ENCODE data around the gene COQ8A.
"Not testable (repeated sequence)": the region's sequence is repeated elsewhere in the genome, so short reads cannot be mapped to it uniquely, and the experiment has no call there.

COQ8A gene

GRCh38 chr1:226953175-226953800 is 13.2 kb downstream of the COQ8A start:
- no peak for DNase-seq (ENCODE audit: low spot score)

GRCh38 chr1:226954337-226954736 is 14.2 kb downstream of the COQ8A start:
- no peak for DNase-seq (ENCODE audit: low spot score)

- DNase-seq (ENCODE audit: low spot score), result no peak
These were observed 14.7 kb downstream of the COQ8A start for GRCh38 chr1:226954777-226955176.

GRCh38 chr1:226955857-226956256 is 15.8 kb downstream of the COQ8A start:
- not testable (repeated sequence) for DNase-seq (ENCODE audit: low spot score)

- no peak for DNase-seq (ENCODE audit: low spot score)
These were observed 17.0 kb downstream of the COQ8A start for GRCh38 chr1:226956942-226957713.

GRCh38 chr1:226957714-226958113 is 17.6 kb downstream of the COQ8A start:
- DNase-seq (ENCODE audit: low spot score), result no peak

- DNase-seq (ENCODE audit: low spot score), result no peak
These were observed 18.2 kb downstream of the COQ8A start for GRCh38 chr1:226958300-226958699.

GRCh38 chr1:226960256-226960655 is 20.2 kb downstream of the COQ8A start:
- DNase-seq (ENCODE audit: low spot score), result no peak

GRCh38 chr1:226960944-226961765 is 21.1 kb downstream of the COQ8A start:
- no peak for DNase-seq (ENCODE audit: low spot score)

- DNase-seq (ENCODE audit: low spot score), result no peak
These were observed 22.6 kb downstream of the COQ8A start for GRCh38 chr1:226962421-226963391.

- DNase-seq (ENCODE audit: low spot score), result no peak
These were observed 24.0 kb downstream of the COQ8A start for GRCh38 chr1:226964068-226964425.

- DNase-seq (ENCODE audit: low spot score), result no peak
These were observed 24.8 kb downstream of the COQ8A start for GRCh38 chr1:226964611-226965486.

GRCh38 chr1:226965581-226966440 is 25.7 kb downstream of the COQ8A start:
- DNase-seq (ENCODE audit: low spot score), result no peak

GRCh38 chr1:226966683-226967082 is 26.6 kb downstream of the COQ8A start:
- no peak for DNase-seq (ENCODE audit: low spot score)

GRCh38 chr1:226967665-226968064 is 27.6 kb downstream of the COQ8A start:
- no peak for DNase-seq (ENCODE audit: low spot score)

GRCh38 chr1:226971765-226972164 is 31.7 kb downstream of the COQ8A start:
- no peak for DNase-seq (ENCODE audit: low spot score)

GRCh38 chr1:226972931-226973330 is 32.8 kb downstream of the COQ8A start:
- no peak for DNase-seq (ENCODE audit: low spot score)

- no peak for DNase-seq (ENCODE audit: low spot score)
These were observed 33.3 kb downstream of the COQ8A start for GRCh38 chr1:226973371-226973897.

- no peak for DNase-seq (ENCODE audit: low spot score)
These were observed 33.9 kb downstream of the COQ8A start for GRCh38 chr1:226973898-226974543.
